ENCODE measurements around the gene PTPRG.

DNA sequence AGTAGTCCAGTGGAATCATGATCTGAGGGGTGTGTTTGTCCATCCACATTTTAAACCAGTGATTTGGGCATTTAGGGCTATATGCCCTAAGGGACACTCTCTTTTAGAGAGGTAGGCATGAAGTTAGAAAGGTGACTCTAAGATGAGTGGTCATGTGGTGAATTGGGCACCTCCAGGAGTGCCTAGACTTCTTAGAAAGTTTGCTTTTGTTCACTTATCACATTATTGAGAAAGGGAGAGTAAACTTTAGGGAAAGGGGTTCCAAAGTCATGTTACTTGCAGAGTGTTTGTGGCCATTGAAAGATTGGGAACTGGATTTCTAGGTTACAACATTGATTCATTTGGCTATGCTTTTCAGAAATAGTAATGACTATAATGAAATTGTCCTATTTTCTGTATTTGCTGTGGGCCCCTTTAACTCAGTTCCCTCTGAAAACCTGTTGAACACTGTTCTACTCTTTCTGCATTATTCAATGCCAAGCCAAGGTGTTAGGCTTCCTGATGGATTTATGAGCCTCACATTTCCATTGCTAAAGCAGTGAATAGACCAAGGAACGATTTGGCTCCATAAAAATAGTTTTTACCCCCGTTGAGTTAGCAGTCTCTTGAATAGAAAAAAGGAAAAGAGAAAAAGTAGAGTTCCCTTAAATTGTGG lies 169.3 kb downstream of the PTPRG start:
- TF ChIP-seq CTCF (IDR thresholded peaks at IDR 0.05; ENCODE audit: low read depth, low read length, poor library complexity, severe bottlenecking), result no peak
- TF ChIP-seq EZH2phosphoT487 (IDR thresholded peaks at IDR 0.05; ENCODE audit: borderline replicate concordance, low read length), result no peak

All from DOHH2 (cell line).